K562 (cell line): ENCODE measurements around the gene ADGRE2.

ENCODE experiments used
- GTF2A2 ChIP-seq: IDR thresholded peaks from 2 replicates; pipeline ENCODE4 v1.6.1; 2016; ENCODE audit warnings: mild to moderate bottlenecking, missing genetic modification characterization, missing compliant biosample characterization
- KDM4B ChIP-seq, 2 experiments: fragments of 450-650 bp in 1 of 2; sonication (generic) in 1 of 2; IDR thresholded peaks; 2 replicates each; pipeline ENCODE4 v1.6.1; 2016 to 2017; ENCODE audit warnings: borderline replicate concordance in 2 of 2, antibody characterized with exemption in 1 of 2, low read depth in 1 of 2, mild to moderate bottlenecking in 1 of 2
- MTA3 ChIP-seq: fragments of 450-650 bp; formaldehyde crosslinking; IDR thresholded peaks from 2 replicates; pipeline ENCODE4 v1.6.1; 2017; ENCODE audit warnings: mild to moderate bottlenecking, borderline replicate concordance
- RAD21 ChIP-seq, 2 experiments: fragments of 250-450 bp in 1 of 2; fragments of 450-650 bp in 1 of 2; sonication (Bioruptor Pico) in 1 of 2; formaldehyde crosslinking in 1 of 2; IDR thresholded peaks in 1 of 2; conservative IDR thresholded peaks in 1 of 2; 2 replicates each; pipeline versions ENCODE4 v1.4.0 to v1.8.0; 2020 to 2022; ENCODE audit warnings: mild to moderate bottlenecking in 2 of 2, moderate library complexity in 1 of 2
- SAFB ChIP-seq: fragments of 200-400 bp; formaldehyde crosslinking; IDR thresholded peaks from 2 replicates; pipeline ENCODE4 v1.6.1; 2017; ENCODE audit warnings: low read depth, low read length, borderline replicate concordance
- SETDB1 ChIP-seq: IDR thresholded peaks from one replicate; pipeline ENCODE4 v1.6.1; 2012; ENCODE audit warnings: low read length, control low read depth, inconsistent platforms
- SRSF3 ChIP-seq: fragments of 200-400 bp; formaldehyde crosslinking; IDR thresholded peaks from 2 replicates; pipeline ENCODE4 v1.6.1; 2016; ENCODE audit warnings: mild to moderate bottlenecking, low read length, moderate library complexity; ENCODE audit not compliant: insufficient read depth
- ZBTB8A ChIP-seq: fragments of 450-650 bp; IDR thresholded peaks from 2 replicates; pipeline ENCODE4 v1.6.1; 2018; ENCODE audit warnings: mild to moderate bottlenecking, moderate library complexity; ENCODE audit not compliant: partially characterized antibody
- ZNF143 ChIP-seq: sonication (generic); formaldehyde crosslinking; IDR thresholded peaks from 2 replicates; pipeline ENCODE4 v1.9.0; 2022; ENCODE audit warnings: mild to moderate bottlenecking, missing genetic modification reagents
- ZNF146 ChIP-seq: IDR thresholded peaks from one replicate; pipeline ENCODE4 v1.6.1; 2018; ENCODE audit warnings: missing compliant biosample characterization; ENCODE audit not compliant: unreplicated experiment
- ZNF175 ChIP-seq: fragments of 200-800 bp; sonication (Bioruptor generic); IDR thresholded peaks from 2 replicates; pipeline ENCODE4 v1.6.1; 2016; ENCODE audit warnings: low read depth, mild to moderate bottlenecking, missing genetic modification characterization, missing compliant biosample characterization
- TF ChIP-seq, protein P1 (sequence below), 2 experiments: fragments of 450-650 bp in 1 of 2; sonication (generic) in 1 of 2; formaldehyde crosslinking in 1 of 2; IDR thresholded peaks in 1 of 2; conservative IDR thresholded peaks in 1 of 2; 2 replicates each; pipeline versions ENCODE4 v1.6.1 to v1.8.1; 2016 to 2023; ENCODE audit warnings: mild to moderate bottlenecking in 2 of 2, moderate library complexity in 2 of 2, inconsistent platforms in 1 of 2, missing genetic modification reagents in 1 of 2
- TF ChIP-seq, protein P2 (sequence below), 3 experiments: fragments of 200-800 bp in 1 of 3; sonication (Bioruptor generic) in 1 of 3; sonication (generic) in 1 of 3; formaldehyde crosslinking in 1 of 3; IDR thresholded peaks; 2 replicates each; pipeline versions ENCODE4 v1.6.1 to v1.8.0; 2016 to 2022; ENCODE audit warnings: mild to moderate bottlenecking in 2 of 3, missing compliant biosample characterization in 2 of 3, missing genetic modification characterization in 2 of 3, missing genetic modification reagents in 1 of 3
- TF ChIP-seq, protein P3 (sequence below), 3 experiments: IDR thresholded peaks in 2 of 3; conservative IDR thresholded peaks in 1 of 3; 2 replicates each; pipeline ENCODE4 v1.5.1; 2011 to 2012; ENCODE audit warnings: low read length in 3 of 3, mild to moderate bottlenecking in 3 of 3, control low read depth in 2 of 3, improper control_type of control experiment in 1 of 3, inconsistent platforms in 1 of 3, low read depth in 1 of 3, mixed read lengths in 1 of 3, moderate library complexity in 1 of 3; ENCODE audit not compliant: insufficient read depth in 2 of 3

DNA sequence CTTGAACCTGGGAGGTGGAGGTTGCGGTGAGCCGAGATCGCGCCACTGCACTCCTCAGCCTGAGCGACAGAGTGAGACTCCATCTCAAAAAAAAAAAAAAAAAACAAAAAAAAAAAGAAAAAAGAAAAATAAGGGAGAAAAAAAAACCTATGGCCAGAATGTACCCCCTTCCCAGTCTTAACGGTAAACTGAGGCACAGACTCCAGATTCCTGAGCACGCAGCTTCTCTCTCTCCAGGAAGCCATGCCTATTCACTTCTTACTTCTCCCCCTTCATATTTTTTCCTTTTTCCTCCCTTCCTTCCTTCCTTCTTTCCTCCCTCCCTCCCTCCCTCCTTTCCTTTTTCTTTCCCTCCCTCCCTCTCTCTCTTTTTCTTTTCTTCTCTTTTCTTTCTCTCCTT lies 5.4 kb downstream of the ADGRE2 start:
- TF ChIP-seq, protein P1, sequence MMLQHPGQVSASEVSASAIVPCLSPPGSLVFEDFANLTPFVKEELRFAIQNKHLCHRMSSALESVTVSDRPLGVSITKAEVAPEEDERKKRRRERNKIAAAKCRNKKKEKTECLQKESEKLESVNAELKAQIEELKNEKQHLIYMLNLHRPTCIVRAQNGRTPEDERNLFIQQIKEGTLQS (IDR thresholded peaks at IDR 0.05), result no peak
- TF ChIP-seq, protein P1 (CRISPR knock-in tag; conservative IDR thresholded peaks at IDR 0.05), result no peak
- no peak for TF ChIP-seq ZNF175
- no peak for TF ChIP-seq ZBTB8A
- TF ChIP-seq ZNF143, result no peak
- no peak for TF ChIP-seq GTF2A2
- TF ChIP-seq ZNF146 (CRISPR knock-in tag), result no peak
- no peak for TF ChIP-seq KDM4B (IDR thresholded peaks at IDR 0.05; ENCODE audit: borderline replicate concordance in 2 of 2, low read depth in 1 of 2)
- TF ChIP-seq RAD21 (CRISPR knock-in tag; conservative IDR thresholded peaks at IDR 0.05 in 1 of 2, IDR thresholded peaks at IDR 0.05 in 1 of 2), result no peak
- TF ChIP-seq SAFB, result no peak
- TF ChIP-seq SRSF3, result no peak
- no peak for TF ChIP-seq MTA3
- TF ChIP-seq, protein P2, sequence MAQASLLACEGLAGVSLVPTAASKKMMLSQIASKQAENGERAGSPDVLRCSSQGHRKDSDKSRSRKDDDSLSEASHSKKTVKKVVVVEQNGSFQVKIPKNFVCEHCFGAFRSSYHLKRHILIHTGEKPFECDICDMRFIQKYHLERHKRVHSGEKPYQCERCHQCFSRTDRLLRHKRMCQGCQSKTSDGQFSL (CRISPR knock-in tag; IDR thresholded peaks at IDR 0.05), result no peak
- TF ChIP-seq, protein P2 (tag; IDR thresholded peaks at IDR 0.05), result no peak
- no peak for TF ChIP-seq SETDB1
- TF ChIP-seq, protein P3, sequence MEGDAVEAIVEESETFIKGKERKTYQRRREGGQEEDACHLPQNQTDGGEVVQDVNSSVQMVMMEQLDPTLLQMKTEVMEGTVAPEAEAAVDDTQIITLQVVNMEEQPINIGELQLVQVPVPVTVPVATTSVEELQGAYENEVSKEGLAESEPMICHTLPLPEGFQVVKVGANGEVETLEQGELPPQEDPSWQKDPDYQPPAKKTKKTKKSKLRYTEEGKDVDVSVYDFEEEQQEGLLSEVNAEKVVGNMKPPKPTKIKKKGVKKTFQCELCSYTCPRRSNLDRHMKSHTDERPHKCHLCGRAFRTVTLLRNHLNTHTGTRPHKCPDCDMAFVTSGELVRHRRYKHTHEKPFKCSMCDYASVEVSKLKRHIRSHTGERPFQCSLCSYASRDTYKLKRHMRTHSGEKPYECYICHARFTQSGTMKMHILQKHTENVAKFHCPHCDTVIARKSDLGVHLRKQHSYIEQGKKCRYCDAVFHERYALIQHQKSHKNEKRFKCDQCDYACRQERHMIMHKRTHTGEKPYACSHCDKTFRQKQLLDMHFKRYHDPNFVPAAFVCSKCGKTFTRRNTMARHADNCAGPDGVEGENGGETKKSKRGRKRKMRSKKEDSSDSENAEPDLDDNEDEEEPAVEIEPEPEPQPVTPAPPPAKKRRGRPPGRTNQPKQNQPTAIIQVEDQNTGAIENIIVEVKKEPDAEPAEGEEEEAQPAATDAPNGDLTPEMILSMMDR (IDR thresholded peaks at IDR 0.05 in 2 of 3, conservative IDR thresholded peaks at IDR 0.05 in 1 of 3; ENCODE audit: insufficient read depth in 2 of 3, low read depth in 1 of 3, low read length in 3 of 3), result no peak
